Dedifferentiated amniotic fluid mesenchymal stem cell (primary cell): ENCODE data around the gene MYO1C.
"Not testable (repeated sequence)": the region's sequence is repeated elsewhere in the genome, so short reads cannot be mapped to it uniquely, and the experiment has no call there.

Source experiments
- DNase-seq: peaks from one replicate; pipeline ENCODE4 v3.0.0-alpha.2; 2016; ENCODE audit errors: extremely low spot score

MYO1C gene

DNA sequence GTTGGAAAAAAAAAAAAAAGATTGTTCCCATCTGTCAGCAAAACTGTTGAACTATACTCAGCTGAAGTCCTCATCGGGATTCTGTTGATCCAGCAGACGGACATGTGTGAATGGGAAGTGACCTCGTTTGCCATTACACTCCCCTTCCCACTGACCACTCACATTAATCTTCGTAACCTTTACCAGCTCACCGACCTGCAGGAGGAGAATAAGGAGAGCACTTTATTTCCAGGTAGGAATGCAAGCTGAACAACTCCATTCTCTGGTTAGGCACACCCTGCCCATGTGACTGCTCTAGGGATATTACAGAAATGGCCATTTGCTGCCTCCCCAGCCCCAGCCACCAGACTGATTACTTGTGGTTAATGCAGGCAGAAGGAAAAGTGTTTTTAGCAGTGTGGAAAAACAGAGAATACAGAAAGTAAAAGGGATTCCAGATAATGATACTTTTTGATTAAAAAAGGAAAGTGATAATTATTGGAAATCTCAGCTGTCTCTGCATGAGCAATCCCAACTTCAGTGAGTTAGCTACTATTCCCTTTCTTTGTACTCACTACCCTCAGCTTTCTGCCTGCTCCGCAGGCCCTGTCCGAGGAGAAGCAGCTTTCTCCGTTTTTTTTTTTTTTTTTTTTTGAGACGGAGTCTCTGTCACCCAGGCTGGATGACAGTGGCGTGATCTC lies 68.9 kb downstream of the MYO1C start:
- DNase-seq, result no peak

DNA sequence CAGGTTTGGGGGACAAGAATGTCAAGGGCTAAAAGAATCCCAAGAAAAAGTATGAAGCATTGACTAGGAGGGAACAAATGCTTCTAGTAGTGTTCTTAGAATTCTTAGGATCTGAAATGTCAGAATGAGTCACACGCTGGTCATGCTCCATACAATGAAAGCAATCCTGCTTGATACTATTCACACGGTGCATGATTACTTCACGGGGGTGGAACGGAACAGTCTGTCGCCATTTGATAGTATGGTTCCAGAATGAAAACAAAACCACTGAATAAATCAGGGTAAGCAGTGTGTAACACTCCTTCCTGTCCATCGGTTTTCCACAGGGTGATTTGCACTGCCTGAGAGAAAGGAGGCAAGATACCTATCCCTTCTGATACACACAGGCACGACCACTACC lies 69.6 kb downstream of the MYO1C start:
- peak; percentile 89 for DNase-seq

DNA sequence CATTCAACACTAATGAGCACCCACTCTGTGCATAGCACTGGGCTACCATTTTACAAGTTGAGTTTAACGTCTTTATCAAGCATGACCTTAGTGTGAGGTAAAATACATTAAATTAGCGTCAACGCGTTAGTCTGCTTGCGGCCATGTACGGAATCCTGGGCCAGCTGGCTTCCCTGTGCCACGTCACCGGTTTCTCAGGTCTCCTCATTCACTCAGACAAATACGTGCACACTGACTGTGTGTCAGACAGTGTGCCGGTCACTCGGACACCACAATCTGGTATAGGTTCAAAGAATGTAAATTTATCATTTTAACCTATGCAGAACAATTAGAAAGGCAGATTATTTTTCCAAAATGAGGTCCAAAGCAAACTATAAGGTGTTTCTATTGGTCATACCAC lies 71.0 kb downstream of the MYO1C start:
- no peak for DNase-seq

DNA sequence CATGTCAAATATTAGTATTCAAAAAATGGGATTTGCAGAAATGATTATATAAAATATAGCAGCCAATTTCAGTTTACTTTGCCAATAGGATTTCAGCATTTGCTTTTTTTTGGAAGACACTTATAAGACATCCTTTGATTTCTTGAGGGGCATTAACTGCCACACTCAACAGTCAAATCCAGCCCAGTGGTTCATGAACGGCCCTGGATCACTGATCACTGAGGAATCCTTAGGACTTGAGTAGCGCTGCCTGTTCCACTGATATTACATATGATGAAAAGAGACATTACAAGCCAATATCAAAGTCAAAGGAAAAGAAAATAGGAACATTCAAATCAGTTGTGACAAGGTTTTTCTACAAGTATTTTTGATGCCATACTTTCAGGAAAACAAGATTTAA lies 71.5 kb downstream of the MYO1C start:
- DNase-seq, result no peak

DNA sequence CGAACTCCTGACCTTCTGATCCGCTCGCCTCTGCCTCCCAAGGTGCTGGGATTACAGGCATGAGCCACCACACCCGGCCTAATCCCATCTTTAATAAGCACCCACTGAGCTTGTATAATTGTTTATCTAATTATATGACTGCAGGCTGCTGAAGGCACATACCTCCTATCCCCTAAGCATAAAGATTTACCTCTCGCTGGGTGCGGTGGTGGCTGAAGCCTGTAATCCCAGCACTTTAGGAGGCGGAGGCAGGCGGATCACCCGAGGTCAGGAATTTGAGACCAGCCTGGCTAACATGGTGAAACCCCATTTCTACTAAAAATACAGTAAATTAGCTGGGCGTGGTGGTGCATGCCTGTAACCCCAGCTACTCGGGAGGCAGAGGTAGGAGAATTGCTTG lies 72.3 kb downstream of the MYO1C start:
- no peak for DNase-seq

DNA sequence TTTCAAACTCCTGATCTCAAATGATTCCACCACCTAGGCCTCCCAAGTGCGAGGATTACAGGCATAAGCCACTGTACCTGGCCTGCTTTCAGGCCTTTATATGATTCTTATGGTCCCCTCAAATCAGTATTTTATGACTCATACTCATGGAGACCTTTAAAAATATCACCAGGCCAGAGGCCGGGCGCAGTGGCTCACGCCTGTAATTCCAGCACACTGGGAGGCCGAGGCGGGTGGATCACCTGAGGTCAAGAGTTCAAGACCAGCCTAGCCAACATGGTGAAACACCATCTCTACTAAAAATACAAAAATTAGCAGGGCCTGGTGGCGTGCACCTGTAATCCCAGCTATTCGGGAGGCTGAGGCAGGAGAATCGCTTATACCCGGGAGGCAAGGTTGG lies 74.0 kb downstream of the MYO1C start:
- not testable (repeated sequence) for DNase-seq

DNA sequence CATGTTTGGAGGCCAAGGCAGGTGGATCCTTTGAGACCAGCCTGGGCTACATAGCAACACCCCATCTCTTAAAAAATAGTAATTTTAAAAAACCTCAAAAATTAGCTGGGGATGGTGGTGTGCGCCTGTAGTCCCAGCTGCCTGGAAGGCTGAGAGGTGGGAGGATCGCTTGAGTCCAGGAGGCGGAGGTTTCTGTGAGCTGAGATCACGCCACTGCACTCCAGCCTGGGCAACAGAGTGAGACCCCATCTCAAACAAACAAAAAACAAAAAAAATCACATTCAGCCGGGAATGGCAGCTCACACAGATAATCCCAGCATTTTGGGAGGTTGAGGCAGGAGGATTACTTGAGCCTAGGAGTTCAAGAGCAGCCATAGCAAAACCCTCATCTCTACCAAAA lies 76.1 kb downstream of the MYO1C start:
- no peak for DNase-seq

DNA sequence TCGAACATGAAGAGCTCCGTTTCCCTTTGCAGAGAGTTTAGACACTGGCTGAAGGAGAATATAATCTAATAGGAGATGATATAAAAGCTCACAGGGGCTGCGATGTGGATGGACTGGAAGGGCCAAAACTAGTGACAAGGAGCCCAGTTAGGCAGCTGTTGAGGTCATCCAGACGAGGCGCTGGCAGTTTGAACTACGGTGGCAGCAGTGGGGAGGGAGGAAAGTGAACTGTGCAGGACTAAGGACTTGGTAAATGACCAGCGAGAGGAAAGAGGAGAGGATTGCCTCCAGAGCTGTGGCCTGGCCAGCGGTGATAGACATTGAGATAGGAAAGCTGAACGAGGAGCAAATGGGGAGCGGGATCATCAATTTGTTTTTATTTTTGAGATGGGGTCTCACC lies 77.9 kb downstream of the MYO1C start:
- no peak for DNase-seq
